ENCODE data around the gene DDX49.

DDX49 gene

DNA sequence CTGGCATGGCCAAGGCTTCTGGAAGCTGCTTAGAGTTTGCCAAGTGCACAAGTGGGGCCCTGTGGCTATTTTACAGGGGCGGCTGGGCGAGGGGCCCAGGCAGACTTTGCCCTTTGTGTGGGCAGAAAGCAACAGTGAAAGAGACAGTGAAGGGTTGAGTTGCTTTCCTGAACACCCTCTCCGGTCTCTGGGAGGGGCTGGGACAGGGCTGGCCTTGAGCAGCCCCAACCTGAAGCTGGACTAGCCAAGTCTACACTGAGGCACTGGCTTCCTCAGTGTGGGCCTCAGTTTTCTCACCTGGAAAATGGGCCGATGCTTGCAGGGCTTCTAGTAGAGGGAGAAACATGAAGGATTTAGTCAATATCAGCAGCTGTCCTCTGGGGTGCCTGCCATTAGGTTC is 23.9 kb downstream of the DDX49 start:
- POLR2A ChIA-PET = no interaction called here
- TF ChIP-seq, protein P1, sequence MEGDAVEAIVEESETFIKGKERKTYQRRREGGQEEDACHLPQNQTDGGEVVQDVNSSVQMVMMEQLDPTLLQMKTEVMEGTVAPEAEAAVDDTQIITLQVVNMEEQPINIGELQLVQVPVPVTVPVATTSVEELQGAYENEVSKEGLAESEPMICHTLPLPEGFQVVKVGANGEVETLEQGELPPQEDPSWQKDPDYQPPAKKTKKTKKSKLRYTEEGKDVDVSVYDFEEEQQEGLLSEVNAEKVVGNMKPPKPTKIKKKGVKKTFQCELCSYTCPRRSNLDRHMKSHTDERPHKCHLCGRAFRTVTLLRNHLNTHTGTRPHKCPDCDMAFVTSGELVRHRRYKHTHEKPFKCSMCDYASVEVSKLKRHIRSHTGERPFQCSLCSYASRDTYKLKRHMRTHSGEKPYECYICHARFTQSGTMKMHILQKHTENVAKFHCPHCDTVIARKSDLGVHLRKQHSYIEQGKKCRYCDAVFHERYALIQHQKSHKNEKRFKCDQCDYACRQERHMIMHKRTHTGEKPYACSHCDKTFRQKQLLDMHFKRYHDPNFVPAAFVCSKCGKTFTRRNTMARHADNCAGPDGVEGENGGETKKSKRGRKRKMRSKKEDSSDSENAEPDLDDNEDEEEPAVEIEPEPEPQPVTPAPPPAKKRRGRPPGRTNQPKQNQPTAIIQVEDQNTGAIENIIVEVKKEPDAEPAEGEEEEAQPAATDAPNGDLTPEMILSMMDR (IDR thresholded peaks at IDR 0.05; ENCODE audit: insufficient read depth, low read length, missing control alignments) = no peak
- DNase-seq (ENCODE audit: low read depth, low spot score) = no peak
- no peak overlapping the region for H3K4me3 ChIP-seq (ENCODE audit: low read depth, low read length)
- CTCF ChIA-PET = interaction anchor here (0.7 to 1.6 kb wide), 4 partner anchors 14 to 44 kb away, joined by 3 read pairs; partner anchors contain the start of genes COPE and DDX49

DNA sequence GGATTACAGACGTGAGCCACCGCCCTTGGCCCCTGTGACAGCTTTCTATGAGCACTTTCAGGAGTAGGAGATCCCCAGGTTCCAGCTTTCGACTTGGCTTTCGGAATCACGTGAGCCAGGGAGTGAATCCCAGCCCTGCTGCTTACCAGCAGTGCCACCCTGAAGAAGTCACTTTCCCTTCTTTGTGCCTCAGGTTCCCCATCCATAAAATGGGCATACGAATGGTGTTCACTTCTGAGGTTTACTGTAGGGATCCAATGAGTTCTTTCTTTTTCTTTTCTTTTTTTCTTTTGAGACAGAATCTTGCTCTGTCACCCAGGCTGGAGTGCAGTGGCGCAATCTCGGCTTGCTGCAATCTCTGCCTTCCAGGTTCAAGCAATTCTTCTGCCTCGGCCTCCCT is 25.8 kb downstream of the DDX49 start:
- H3K4me3 ChIP-seq (ENCODE audit: low read depth, low read length) = no peak overlapping the region
- ChIA-PET CTCF (interaction anchor here (1.2 to 3.2 kb wide), 2 partner anchors 13 to 41 kb away, joined by 4 to 15 read pairs; no protein-coding TSS in a partner anchor), POLR2A (no interaction called here)
- TF ChIP-seq, protein P1 (IDR thresholded peaks at IDR 0.05; ENCODE audit: insufficient read depth, low read length, missing control alignments) = no peak
- DNase-seq (ENCODE audit: low read depth, low spot score) = no peak

DNA sequence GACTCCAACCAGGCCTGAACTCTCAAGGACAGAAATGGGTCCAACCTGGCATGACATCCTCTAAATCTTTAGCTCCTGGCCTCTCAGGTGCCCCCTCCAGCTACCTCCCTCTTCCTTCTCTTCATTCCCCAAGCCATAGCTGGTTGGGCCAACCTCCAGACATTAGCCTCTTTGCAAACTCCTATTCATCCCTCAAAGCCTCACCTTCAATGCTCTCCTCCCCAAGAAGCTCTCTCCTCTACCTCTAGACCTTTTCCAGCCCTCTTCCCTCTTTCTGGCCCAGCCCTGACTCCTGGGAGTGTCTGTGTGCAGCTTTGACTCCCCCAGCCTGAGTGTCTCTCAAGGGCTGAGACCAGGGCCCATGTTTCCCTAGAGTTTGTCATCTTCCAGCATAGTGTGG is 26.8 kb downstream of the DDX49 start:
- ChIA-PET POLR2A (no interaction called here), CTCF (interaction anchor here (3.2 kb wide), 1 partner anchor 40 kb away, joined by 15 read pairs; no protein-coding TSS in a partner anchor)
- TF ChIP-seq, protein P1 (IDR thresholded peaks at IDR 0.05; ENCODE audit: insufficient read depth, low read length, missing control alignments) = no peak
- H3K4me3 ChIP-seq (ENCODE audit: low read depth, low read length) = no peak overlapping the region
- no peak for DNase-seq (ENCODE audit: low read depth, low spot score)

DNA sequence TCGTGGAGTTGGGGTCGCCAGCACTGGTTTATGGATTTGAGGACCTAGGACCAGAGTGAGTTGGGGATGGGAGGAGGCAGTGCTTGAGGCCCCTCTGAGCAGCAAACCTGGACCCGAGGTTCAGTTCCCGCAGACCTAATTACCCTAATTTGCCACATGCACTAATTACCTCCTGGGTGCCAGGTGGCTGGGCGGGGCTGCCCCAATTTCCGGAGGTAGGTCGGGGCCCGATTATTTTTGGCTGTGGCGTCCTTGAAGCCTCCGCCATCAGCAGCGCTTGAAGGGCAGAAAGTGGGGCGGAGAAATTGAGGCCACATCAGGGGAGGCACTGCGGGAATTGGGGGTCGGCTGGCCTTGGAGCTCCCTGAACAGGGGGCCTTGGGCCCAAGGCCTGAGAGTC is 27.4 kb downstream of the DDX49 start:
- no peak overlapping the region for H3K4me3 ChIP-seq (ENCODE audit: low read depth, low read length)
- ChIA-PET POLR2A (no interaction called here), CTCF (interaction anchor here (1.2 to 3.2 kb wide), 2 partner anchors 9 to 40 kb away, joined by 3 to 15 read pairs; no protein-coding TSS in a partner anchor)
- TF ChIP-seq, protein P1 (IDR thresholded peaks at IDR 0.05; ENCODE audit: insufficient read depth, low read length, missing control alignments) = no peak
- DNase-seq (ENCODE audit: low read depth, low spot score) = no peak

DNA sequence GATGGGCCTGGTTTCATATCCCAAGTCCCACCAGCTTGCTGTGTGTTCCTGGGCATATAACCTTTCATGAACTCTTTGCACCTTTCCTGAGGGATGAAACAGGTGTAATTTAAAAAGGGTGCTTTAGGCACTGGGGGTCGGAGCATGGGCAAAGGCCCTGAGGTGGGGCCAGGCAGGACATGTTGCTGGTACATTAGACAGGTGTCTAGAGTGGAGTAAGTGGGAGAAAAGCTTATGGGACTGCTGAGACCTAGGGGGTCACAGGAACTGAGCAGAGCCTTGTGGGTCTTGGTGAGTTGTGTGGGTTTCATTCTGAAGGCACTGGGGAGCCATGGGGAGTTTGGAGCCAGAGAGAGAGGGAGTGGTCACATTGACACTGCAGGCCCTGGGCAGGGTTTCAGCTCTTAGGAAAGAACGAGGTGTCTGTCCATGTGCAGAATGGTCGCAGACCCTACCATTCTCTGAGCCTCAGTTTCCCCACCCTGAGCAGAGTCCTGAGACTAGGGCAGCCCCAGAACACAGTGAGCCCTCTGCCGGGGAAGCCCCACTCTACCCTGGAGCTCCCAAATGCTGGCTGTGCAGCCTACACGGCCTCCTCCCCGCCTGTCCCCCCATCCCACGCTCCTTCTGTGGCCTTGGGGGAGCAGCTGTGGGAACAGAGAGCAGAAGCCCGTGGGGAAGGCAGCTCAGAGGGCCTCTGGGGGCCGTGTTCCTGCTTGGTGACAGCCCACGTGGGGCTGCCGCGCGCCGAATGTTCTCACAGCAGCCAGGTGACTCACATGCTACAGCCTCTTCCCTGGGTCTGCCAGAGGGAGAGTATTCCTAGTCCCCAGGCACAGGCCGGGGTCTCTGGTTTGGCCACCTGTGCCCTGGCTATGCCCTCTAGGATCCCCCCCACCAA is 28.8 kb downstream of the DDX49 start:
- H3K4me3 ChIP-seq (ENCODE audit: low read depth, low read length) = no peak overlapping the region

DNA sequence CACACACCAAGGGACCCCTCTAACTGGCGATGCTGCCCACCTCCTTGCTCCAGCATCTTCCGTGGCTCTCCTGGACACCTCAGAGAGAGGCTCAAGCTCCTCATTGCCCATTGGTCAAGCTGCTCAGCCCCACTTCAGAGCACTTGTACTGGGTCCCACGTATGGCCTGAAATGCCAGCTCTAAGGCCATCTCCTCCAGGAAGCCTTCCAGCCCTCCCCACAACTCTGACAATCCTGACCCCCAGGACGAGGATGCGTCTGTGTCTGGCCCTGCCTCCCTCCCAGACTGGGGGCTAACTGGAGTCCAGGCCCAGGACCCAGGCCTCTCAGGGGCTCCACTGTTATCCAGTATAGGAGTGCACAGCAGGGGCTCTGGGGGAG is 29.5 kb downstream of the DDX49 start:
- TF ChIP-seq, protein P1 (IDR thresholded peaks at IDR 0.05; ENCODE audit: insufficient read depth, low read length, missing control alignments) = no peak
- ChIA-PET POLR2A (no interaction called here), CTCF (interaction anchor here (1.7 kb wide), 1 partner anchor 10 kb away, joined by 11 read pairs; no protein-coding TSS in a partner anchor)
- no peak overlapping the region for H3K4me3 ChIP-seq (ENCODE audit: low read depth, low read length)
- DNase-seq (ENCODE audit: low read depth, low spot score) = no peak

More for the DNA sequence above, 28.8 kb downstream of the DDX49 start:
- TF ChIP-seq, protein P1 (IDR thresholded peaks at IDR 0.05; ENCODE audit: insufficient read depth, low read length, missing control alignments) = no peak
- CTCF ChIA-PET = interaction anchor here (1.2 kb wide), 1 partner anchor 10 kb away, joined by 3 read pairs; no protein-coding TSS in a partner anchor
- POLR2A ChIA-PET = no interaction called here
- no peak for DNase-seq (ENCODE audit: low read depth, low spot score)
